GM06990 (cell line): Measurements from ENCODE around the gene SLC25A26.

Source experiments
- DNase-seq: peaks from one replicate; pipeline ENCODE4 v3.0.0-alpha.2; 2011; ENCODE audit not compliant: insufficient read length; ENCODE audit errors: extremely low read depth
- H3K27me3 ChIP-seq: replicated peaks from 2 replicates; pipeline ENCODE4 v1.6.0; 2011; ENCODE audit warnings: low read length; ENCODE audit not compliant: control insufficient read depth, insufficient read depth
- H3K36me3 ChIP-seq: 2 replicates; pipeline ENCODE4 v1.5.1; 2011; ENCODE audit warnings: low read length; ENCODE audit not compliant: control insufficient read depth, insufficient read depth
- H3K4me3 ChIP-seq: replicated peaks from 2 replicates; pipeline ENCODE4 v1.5.1; 2011; ENCODE audit warnings: low read depth, mild to moderate bottlenecking, control low read depth, low read length
- TF ChIP-seq, protein P1 (sequence below): IDR thresholded peaks from 2 replicates; pipeline ENCODE4 v1.5.1; 2011; ENCODE audit warnings: low read length, control low read depth, mild to moderate bottlenecking, inconsistent platforms; ENCODE audit not compliant: insufficient read depth, poor library complexity, severe bottlenecking

Gene SLC25A26

DNA sequence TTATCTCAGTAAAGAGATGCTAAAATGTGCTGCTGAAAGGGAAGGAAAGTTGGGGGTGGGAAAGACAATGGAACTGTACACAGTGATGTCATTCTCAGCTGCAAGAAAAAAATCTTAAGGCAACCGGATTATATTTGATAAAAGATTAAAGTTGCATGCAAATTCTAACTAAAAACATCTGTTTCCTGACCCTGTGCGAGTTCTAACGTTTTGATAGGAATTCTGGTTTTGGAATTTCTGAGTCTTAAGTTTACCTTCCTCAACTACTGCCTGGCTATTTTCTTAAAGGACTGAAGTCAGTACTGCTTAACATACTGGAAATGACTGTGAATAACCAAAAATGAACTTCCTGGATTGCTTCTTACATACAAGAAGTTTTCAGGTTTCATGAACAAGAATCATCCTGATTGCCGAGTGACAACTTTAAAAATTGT, 115.5 kb downstream of the SLC25A26 start:
- no peak for DNase-seq
- H3K4me3 ChIP-seq: no peak overlapping the region
- no peaks in the 10 kb centered on the region for H3K36me3 ChIP-seq
- TF ChIP-seq, protein P1, sequence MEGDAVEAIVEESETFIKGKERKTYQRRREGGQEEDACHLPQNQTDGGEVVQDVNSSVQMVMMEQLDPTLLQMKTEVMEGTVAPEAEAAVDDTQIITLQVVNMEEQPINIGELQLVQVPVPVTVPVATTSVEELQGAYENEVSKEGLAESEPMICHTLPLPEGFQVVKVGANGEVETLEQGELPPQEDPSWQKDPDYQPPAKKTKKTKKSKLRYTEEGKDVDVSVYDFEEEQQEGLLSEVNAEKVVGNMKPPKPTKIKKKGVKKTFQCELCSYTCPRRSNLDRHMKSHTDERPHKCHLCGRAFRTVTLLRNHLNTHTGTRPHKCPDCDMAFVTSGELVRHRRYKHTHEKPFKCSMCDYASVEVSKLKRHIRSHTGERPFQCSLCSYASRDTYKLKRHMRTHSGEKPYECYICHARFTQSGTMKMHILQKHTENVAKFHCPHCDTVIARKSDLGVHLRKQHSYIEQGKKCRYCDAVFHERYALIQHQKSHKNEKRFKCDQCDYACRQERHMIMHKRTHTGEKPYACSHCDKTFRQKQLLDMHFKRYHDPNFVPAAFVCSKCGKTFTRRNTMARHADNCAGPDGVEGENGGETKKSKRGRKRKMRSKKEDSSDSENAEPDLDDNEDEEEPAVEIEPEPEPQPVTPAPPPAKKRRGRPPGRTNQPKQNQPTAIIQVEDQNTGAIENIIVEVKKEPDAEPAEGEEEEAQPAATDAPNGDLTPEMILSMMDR: no peak
- H3K27me3 ChIP-seq: no peaks in the 10 kb centered on the region

DNA sequence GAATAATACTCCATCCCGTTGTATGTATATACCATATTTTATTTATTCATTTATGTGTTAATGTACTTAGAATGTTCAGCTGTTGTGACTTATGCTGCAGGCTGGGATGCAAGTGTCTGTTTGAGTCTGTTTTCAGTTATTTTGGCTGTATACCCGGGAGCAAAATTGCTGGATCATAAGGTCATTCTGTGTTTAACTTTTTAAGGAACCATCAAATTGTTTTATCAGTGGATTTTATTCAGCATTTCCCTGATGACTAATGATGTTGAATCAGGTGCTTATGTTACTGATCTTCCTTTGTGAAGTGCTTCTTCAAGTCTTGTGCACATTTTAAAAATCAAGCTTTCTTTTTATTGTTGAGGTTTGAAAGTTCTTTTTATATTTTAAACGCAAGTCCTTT, 118.1 kb downstream of the SLC25A26 start:
- no peak overlapping the region for H3K4me3 ChIP-seq
- TF ChIP-seq, protein P1: no peak
- no peaks in the 10 kb centered on the region for H3K36me3 ChIP-seq
- DNase-seq: no peak
- no peaks in the 10 kb centered on the region for H3K27me3 ChIP-seq

GRCh38 chr3:66342717-66343356, 122.0 kb downstream of the SLC25A26 start:
- no peak overlapping the region for H3K4me3 ChIP-seq
- TF ChIP-seq, protein P1: no peak
- H3K36me3 ChIP-seq: 0 out of 2 replicates have a peak, but pooled peaks cover 2% of the 10 kb centered on the region
- no peaks in the 10 kb centered on the region for H3K27me3 ChIP-seq
- no peak for DNase-seq

DNA sequence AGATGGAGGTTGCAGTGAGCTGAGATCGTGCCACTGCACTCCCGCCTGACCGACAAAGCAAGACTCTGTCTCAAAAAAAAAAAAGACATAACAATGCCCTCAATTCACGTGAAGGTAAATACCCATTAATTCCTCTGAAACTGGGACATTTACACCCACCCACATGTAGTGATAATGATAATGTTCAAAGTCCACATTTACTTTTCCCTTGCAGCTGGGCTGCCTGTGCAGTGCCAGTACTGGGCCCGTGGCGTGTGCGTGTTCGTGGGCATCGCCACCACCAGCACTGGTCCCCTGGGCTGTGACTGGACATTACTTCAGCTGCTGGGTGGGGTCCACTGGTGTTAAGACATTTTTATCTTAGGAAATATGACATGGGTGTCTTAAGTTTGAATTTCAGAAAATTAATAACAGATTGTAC, 123.6 kb downstream of the SLC25A26 start:
- TF ChIP-seq, protein P1: no peak
- H3K27me3 ChIP-seq: no peaks in the 10 kb centered on the region
- no peak for DNase-seq

DNA sequence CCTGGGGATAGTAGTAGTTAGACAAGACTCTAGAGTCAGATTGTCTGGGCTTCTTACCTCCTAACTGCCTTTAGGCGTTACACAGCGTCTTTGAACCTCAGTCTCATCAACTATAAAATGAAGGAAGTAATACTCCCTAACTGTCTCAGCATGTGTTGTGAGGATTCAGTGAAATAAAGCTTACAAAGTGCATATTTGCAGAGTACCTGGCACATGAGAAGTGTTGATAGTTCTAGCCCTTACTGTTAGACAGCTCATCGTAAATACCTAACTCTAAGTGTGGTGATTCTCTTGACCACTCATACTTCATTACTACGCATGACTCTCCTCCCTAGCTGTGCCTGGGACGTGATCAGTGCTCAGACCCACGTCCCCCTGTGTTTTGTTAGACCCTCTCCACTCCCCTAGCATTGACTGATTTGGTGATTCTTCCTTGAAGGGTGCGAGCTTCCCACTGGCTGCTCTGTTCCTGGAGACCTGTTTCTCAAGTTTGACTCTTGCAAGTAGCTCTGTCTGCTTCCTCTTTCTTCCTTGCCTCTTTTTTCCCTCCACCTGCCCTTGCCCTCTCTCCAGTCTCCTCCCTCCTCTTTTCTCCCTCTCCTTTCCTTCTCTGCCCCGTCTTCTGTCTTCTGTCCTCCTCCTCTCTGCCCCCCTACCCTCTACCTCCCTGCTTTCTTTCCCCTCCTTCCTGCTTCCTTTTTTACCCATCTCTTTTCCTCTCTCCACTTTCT, 124.2 kb downstream of the SLC25A26 start:
- TF ChIP-seq, protein P1: no peak
- Histone ChIP-seq H3K36me3 (0 out of 2 replicates have a peak, but pooled peaks cover 2% of the 10 kb centered on the region), H3K4me3 (no peak overlapping the region), H3K27me3 (no peaks in the 10 kb centered on the region)
- DNase-seq: no peak

More for the DNA sequence above, 123.6 kb downstream of the SLC25A26 start:
- 0 out of 2 replicates have a peak, but pooled peaks cover 2% of the 10 kb centered on the region for H3K36me3 ChIP-seq
- H3K4me3 ChIP-seq: no peak overlapping the region
